Upper lobe of right lung (tissue), 1 donor: ENCODE measurements around the gene COPS3. TPM values are rescaled to one million over a fixed set of nuclear protein-coding genes. Genes with fewer than 3 reads are reported as not detected.

Experiments
- ATAC-seq: fragments of 200-7000 bp; cut with Tn5 transposase; one replicate; pipeline ENCODE4 v1.9.1; 2020; ENCODE audit warnings: mild to moderate bottlenecking, moderate library complexity
- DNase-seq: peaks from one replicate; pipeline ENCODE4 v3.0.0-alpha.2; 2020
- H3K27ac ChIP-seq: fragments of 200-600 bp; one replicate; pipeline ENCODE4 v1.8.0; 2022
- H3K27me3 ChIP-seq: fragments of 200-600 bp; one replicate; pipeline ENCODE4 v1.8.0; 2022; ENCODE audit warnings: mild to moderate bottlenecking
- H3K36me3 ChIP-seq: fragments of 200-600 bp; one replicate; pipeline ENCODE4 v1.8.0; 2022
- H3K4me1 ChIP-seq: fragments of 200-600 bp; one replicate; pipeline ENCODE4 v1.8.0; 2022
- H3K4me3 ChIP-seq: fragments of 200-600 bp; one replicate; pipeline ENCODE4 v1.8.0; 2022; ENCODE audit warnings: mild to moderate bottlenecking
- H3K9me3 ChIP-seq: fragments of 200-600 bp; one replicate; pipeline ENCODE4 v1.8.0; 2022
- intact Hi-C: fragments of 100-400 bp; cut with DNase I; formaldehyde crosslinking; loops from one replicate; pipeline ENCODE4 v1.11.0; 2022
- total RNA-seq: library from RNA; stranded (reverse); fragmentation: NEBNext Ultra II Directional; extraction: Animal tissue kit (Norgen Biotek cat#: 25700); gene quantifications from one replicate; pipeline ENCODE4 v1.2.1, GENCODE V29; 2021
- TF ChIP-seq, protein P1 (sequence below): fragments of 200-600 bp; IDR thresholded peaks from one replicate; pipeline ENCODE4 v1.8.0; 2022; ENCODE audit warnings: antibody characterized with exemption
- donor health status: DM: no; HTN: yes; CAD: no; lungs with severe emphysema.

The COPS3 gene
- total RNA-seq, 1 donor from 2014 or later, result 47.1 TPM

DNA sequence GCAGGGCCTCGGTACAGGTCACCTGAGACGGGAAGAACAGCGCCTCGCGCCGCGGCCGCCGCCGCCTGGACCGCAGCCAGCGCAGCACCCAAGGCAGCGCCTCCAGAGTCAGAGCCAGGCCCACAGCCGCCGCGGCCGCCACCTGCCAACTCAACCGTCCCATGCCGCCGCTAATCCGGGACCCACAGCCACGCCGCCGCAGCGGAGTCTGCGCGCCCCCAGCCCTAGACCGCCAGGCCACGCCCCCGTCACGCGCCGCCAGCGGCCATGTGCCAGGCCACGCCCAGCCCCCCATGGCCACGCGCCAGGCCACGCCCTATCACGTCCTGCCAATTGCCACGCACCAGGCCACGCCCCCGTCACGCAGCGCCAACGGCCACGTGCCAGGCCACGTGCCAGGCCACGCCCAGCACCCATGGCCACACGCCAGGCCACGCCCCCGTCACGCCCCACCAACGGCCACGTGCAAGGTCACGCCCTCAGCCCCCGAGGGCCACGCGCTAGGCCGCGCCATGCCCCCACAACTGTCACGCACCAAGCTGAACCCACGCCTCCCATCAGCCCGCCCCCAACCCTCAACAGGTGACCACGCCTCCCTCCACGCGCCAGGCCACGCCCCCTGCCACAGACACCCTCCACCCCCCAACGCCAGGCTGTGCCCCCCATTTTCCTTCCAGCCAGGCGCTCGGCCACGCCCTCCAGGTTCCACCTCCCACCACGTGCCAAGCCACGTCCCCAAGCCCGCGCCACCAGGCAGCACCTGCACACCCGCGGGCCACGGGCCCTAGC, 74.7 kb downstream of the COPS3 start, which contains the start of gene PLD6:
TSS of gene PLD6 (minus strand) at position 210 of the 789 bp plus-strand sequence. CDS start at position 163, 47 bp downstream.
- H3K4me3 ChIP-seq, result peak within 1 kb of the TSS; percentile 68
- peaks cover 30% of the 10 kb centered on the region for H3K4me1 ChIP-seq
- intact Hi-C loops, result no loop called here
- peaks cover 12% of the 10 kb centered on the region for H3K36me3 ChIP-seq
- DNase-seq (peak; percentile 91), ATAC-seq (peak; percentile 87)
- TF ChIP-seq, protein P1, sequence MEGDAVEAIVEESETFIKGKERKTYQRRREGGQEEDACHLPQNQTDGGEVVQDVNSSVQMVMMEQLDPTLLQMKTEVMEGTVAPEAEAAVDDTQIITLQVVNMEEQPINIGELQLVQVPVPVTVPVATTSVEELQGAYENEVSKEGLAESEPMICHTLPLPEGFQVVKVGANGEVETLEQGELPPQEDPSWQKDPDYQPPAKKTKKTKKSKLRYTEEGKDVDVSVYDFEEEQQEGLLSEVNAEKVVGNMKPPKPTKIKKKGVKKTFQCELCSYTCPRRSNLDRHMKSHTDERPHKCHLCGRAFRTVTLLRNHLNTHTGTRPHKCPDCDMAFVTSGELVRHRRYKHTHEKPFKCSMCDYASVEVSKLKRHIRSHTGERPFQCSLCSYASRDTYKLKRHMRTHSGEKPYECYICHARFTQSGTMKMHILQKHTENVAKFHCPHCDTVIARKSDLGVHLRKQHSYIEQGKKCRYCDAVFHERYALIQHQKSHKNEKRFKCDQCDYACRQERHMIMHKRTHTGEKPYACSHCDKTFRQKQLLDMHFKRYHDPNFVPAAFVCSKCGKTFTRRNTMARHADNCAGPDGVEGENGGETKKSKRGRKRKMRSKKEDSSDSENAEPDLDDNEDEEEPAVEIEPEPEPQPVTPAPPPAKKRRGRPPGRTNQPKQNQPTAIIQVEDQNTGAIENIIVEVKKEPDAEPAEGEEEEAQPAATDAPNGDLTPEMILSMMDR, result no peak
- no peaks in the 10 kb centered on the region for H3K27me3 ChIP-seq
- peak within 1 kb of the TSS; percentile 81 for H3K27ac ChIP-seq
- H3K9me3 ChIP-seq, result no peaks in the 10 kb centered on the region

GRCh38 chr17:17205368-17206123, 75.5 kb downstream of the COPS3 start:
- H3K4me1 ChIP-seq, result peaks cover 33% of the 10 kb centered on the region
- intact Hi-C loops, result no loop called here
- H3K4me3 ChIP-seq, result peak overlapping the region; percentile 68
- H3K27me3 ChIP-seq, result no peaks in the 10 kb centered on the region
- peak; percentile 56 for ATAC-seq
- H3K9me3 ChIP-seq, result no peaks in the 10 kb centered on the region
- peaks cover 10% of the 10 kb centered on the region for H3K36me3 ChIP-seq
- H3K27ac ChIP-seq, result peak overlapping the region; percentile 81
- TF ChIP-seq, protein P1, result no peak
- peak; percentile 85 for DNase-seq

DNA sequence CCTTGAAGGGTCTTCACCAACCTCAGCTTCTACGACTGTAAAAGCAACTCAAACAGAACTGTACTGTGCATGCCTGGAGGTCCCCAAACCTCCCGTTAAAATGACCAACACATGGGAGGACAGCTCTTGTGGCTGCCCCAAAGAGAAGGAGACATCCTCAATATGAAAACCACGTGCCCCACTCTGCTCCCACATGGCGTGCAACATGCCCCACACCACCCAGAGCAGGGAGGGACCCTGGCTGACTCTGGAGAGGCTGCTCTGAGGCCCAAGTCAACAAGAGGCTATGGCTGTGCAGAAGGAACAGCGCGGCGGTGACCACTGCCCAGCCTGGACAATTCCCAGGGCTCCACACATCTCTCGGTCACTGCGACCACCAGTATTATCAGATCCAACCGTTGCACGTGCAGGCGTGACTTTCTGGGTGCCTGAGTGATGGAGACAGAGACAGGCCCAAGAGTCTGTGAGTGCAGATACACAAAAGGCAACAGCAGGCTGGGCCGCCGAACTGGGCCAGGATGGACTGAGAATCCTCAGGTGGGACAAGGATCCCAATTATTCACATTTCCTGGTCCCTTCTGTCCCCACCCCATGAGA, 76.3 kb downstream of the COPS3 start:
- Histone ChIP-seq H3K9me3 (no peaks in the 10 kb centered on the region), H3K36me3 (peaks cover 10% of the 10 kb centered on the region), H3K27ac (peak overlapping the region; percentile 81), H3K4me3 (peak overlapping the region; percentile 68), H3K4me1 (peaks cover 33% of the 10 kb centered on the region), H3K27me3 (no peaks in the 10 kb centered on the region)
- ATAC-seq, result no peak
- DNase-seq, result no peak
- intact Hi-C loops, result no loop called here
- TF ChIP-seq, protein P1, result no peak

DNA sequence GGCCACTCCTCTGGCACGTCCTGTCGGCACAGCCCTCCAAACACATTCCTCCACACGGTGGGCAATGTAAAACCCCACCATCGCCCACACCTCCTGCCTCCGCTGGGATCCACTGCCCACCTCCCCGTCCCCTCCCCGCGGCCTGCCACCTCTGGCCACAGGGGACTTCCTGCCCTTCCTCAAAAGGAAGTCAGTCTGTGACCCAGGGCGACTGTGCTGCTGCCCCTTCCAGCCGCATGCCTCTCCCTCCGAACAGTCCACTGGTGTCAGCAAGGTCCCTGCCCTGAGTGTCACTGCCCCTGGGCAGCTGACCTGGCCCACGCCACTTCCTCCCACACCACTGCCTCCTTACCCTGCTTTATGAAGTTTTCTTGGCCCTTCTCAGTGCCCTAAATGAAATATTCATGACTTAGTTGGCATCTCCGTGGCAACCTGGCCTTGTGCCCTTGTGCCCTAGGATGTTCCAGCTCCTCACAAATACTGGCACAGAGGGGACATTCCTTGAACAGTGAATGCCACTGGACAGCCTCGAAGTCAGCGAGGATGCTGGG, 76.9 kb downstream of the COPS3 start:
- intact Hi-C loops, result no loop called here
- Histone ChIP-seq H3K27me3 (no peaks in the 10 kb centered on the region), H3K9me3 (no peaks in the 10 kb centered on the region), H3K4me3 (no peak overlapping the region), H3K36me3 (peaks cover 10% of the 10 kb centered on the region), H3K27ac (no peak overlapping the region), H3K4me1 (peaks cover 33% of the 10 kb centered on the region)
- no peak for ATAC-seq
- TF ChIP-seq, protein P1, result no peak
- no peak for DNase-seq

DNA sequence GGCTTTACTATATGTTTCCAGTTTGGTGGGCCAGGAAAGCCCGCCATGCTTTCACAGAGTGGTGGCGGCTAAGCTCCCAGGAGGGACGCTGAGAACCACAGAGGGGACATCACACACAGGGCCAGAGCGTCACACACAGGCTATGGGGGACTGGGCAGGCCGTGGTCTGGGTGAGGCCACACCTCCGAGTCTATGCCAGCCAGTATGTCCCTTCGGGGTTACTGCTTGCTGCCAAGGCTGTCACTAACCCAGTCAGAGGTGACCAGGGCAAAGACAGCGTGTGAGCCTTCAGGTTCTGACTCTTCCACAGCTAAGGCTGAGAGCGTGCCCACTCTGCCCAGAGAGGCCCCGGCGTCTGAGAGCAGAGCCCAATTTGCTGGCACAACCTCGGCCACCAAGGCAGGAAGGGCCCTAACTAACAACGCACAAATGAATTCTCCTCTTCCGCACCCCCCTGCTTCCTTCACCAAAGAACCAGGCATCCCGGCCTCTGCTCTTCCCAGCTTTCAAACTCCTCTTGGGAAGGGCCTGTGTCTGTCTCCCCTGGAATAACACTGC, 77.8 kb downstream of the COPS3 start:
- intact Hi-C loops, result no loop called here
- no peak overlapping the region for H3K27ac ChIP-seq
- TF ChIP-seq, protein P1, result no peak

More for the DNA sequence above, 77.8 kb downstream of the COPS3 start:
- DNase-seq (no peak), ATAC-seq (no peak)
- no peaks in the 10 kb centered on the region for H3K27me3 ChIP-seq
- H3K36me3 ChIP-seq, result peaks cover 10% of the 10 kb centered on the region
- no peak overlapping the region for H3K4me3 ChIP-seq
- H3K4me1 ChIP-seq, result peaks cover 33% of the 10 kb centered on the region
- no peaks in the 10 kb centered on the region for H3K9me3 ChIP-seq
